Measurements from ENCODE around the gene HSD17B11. TPM values are rescaled to one million over a fixed set of nuclear protein-coding genes. Genes with fewer than 3 reads are reported as not detected.

HSD17B11 gene
- total and polyA plus RNA-seq, 2 of the 8 experiments (the other 6 are each of a cell fraction or from before 2014, with no cell fraction given), result 6.0 to 9.0 TPM

DNA sequence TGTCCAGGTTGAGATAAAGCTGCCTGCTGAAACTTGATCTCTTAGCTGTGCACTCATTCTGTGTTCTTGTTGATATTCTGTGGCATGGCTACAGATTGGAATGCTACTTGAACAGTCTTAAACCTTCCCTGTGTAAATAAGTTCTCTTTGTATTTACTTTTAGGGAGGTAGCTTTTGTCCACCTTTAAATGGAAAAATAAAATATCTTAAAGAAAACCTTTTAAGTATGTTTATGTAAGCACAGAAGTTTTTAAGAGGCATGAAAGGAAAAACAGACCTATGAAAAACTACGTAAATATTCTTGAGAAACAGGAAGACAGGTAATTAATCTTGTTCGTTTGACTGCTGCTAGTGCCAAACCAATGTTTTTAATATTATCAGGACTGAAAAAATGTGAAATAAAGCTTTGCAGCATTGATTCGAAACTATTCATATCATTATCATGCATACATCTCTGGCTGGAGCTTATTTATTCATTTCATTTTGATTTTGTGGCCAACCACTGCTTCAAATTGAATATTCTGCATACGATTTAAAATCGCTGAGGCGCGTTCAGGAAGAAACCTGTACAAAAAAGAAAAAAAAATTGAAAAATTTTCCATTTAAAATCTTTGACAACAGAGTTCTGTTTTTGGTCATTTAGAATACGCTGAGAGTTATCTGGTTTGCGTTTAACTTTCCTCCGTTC lies 86.1 kb downstream of the HSD17B11 start:
- H4K91ac ChIP-seq (replicated peaks; ENCODE audit: insufficient read length, low read length), result no peak overlapping the region
- H4K8ac ChIP-seq (ENCODE audit: extremely low read depth, insufficient read depth, low read length), result no peak overlapping the region
- H3K56ac ChIP-seq (replicated peaks; ENCODE audit: insufficient read length, low read depth, low read length), result no peak overlapping the region
- no peak overlapping the region for H3K4me2 ChIP-seq (ENCODE audit: insufficient read depth in 1 of 2, low read depth in 2 of 2, low read length in 2 of 2)
- H2AFZ ChIP-seq (ENCODE audit: low read length), result no peak overlapping the region
- no peaks in the 10 kb centered on the region for H3K27me3 ChIP-seq (replicated peaks in 1 of 4; ENCODE audit: control insufficient read depth in 3 of 4, extremely low read depth in 1 of 4, insufficient read depth in 3 of 4, low read length in 3 of 4)
- no peak for FAIRE-seq
- H2BK15ac ChIP-seq (ENCODE audit: low read length), result no peak overlapping the region
- no peak overlapping the region for H3K9ac ChIP-seq (replicated peaks in 1 of 4; ENCODE audit: extremely low read depth in 1 of 4, low read depth in 3 of 4, low read length in 3 of 4)
- H4K20me1 ChIP-seq (replicated peaks in 1 of 2; ENCODE audit: control insufficient read depth in 1 of 2, insufficient read depth in 2 of 2, low read length in 2 of 2), result no peaks in the 10 kb centered on the region
- no peaks in the 10 kb centered on the region for H3K79me2 ChIP-seq (ENCODE audit: control insufficient read depth in 1 of 2, insufficient read depth in 2 of 2, low read length in 2 of 2)
- 95% methylated on average over 10 of the region's 10 CpGs; no CpG with 5 or more reads in 1 of the 2 experiments for WGBS, 2 experiments (ENCODE audit: extremely low coverage in 1 of 2, insufficient coverage in 1 of 2, insufficient read length in 1 of 2, insufficient replicate concordance in 2 of 2, low coverage in 1 of 2, low lambda C conversion rate in 2 of 2, missing lambda C conversion rate in 1 of 2)
- no peak overlapping the region for H2AK5ac ChIP-seq (ENCODE audit: low read depth, low read length)
- no peaks in the 10 kb centered on the region for H3K4me1 ChIP-seq (replicated peaks in 1 of 4; ENCODE audit: control insufficient read depth in 3 of 4, insufficient read depth in 4 of 4, low read length in 3 of 4)
- no peak overlapping the region for H3K27ac ChIP-seq (ENCODE audit: low read depth, low read length)
- H3K18ac ChIP-seq (ENCODE audit: extremely low read depth, low read length), result no peak overlapping the region
- H3K79me1 ChIP-seq (ENCODE audit: low read depth, low read length), result no peaks in the 10 kb centered on the region
- H3K36me3 ChIP-seq (ENCODE audit: control insufficient read depth in 2 of 4, insufficient read depth in 4 of 4, low read length in 3 of 4), result no peaks in the 10 kb centered on the region
- no peak overlapping the region for H3K4ac ChIP-seq (replicated peaks; ENCODE audit: insufficient read length, low read depth, low read length)
- H3K23ac ChIP-seq (ENCODE audit: insufficient read length), result no peak overlapping the region
- H3K4me3 ChIP-seq (ENCODE audit: extremely low read depth in 1 of 4, insufficient read depth in 2 of 4, low read depth in 3 of 4, low read length in 4 of 4), result no peak overlapping the region
- H2BK5ac ChIP-seq (ENCODE audit: low read depth, low read length), result no peak overlapping the region
- H3K9me3 ChIP-seq (ENCODE audit: insufficient read depth in 2 of 2, low read depth in 1 of 2, low read length in 1 of 2), result no peaks in the 10 kb centered on the region
- TF ChIP-seq KDM1A (IDR thresholded peaks at IDR 0.05; ENCODE audit: borderline replicate concordance, low read length), result no peak
- no peak for TF ChIP-seq CREB1 (IDR thresholded peaks at IDR 0.05)
- no peak for TF ChIP-seq MAFK (IDR thresholded peaks at IDR 0.05; ENCODE audit: low read depth, low read length)
- no peak for TF ChIP-seq RBBP5 (IDR thresholded peaks at IDR 0.05; ENCODE audit: borderline replicate concordance, low read depth, low read length)
- CTCF ChIA-PET (ENCODE audit: partially characterized antibody), result interaction anchor here (1.1 kb wide), 1 partner anchor 85 kb away, joined by 3 read pairs; no protein-coding TSS in a partner anchor
- POLR2A ChIA-PET (ENCODE audit: partially characterized antibody), result no interaction called here
- H4K5ac ChIP-seq (ENCODE audit: insufficient read length, low read depth, low read length), result no peak overlapping the region
- H3K23me2 ChIP-seq (ENCODE audit: low read depth, low read length), result no peaks in the 10 kb centered on the region; the same call in 1 of the 2 replicates
- H2BK12ac ChIP-seq (ENCODE audit: low read depth, low read length), result no peak overlapping the region
- H3K14ac ChIP-seq (ENCODE audit: insufficient read length), result no peak overlapping the region
- DNase-seq (ENCODE audit: low read depth in 1 of 2, low spot score in 2 of 2), result no peak
- H2BK20ac ChIP-seq (ENCODE audit: low read length), result no peak overlapping the region
- H2BK120ac ChIP-seq (replicated peaks; ENCODE audit: low read depth, low read length), result no peak overlapping the region

Data from H1 (cell line).